OCI-LY3 (cell line): ENCODE results near the gene CPOX.
"Not testable (repeated sequence)": the region's sequence is repeated elsewhere in the genome, so short reads cannot be mapped to it uniquely, and the experiment has no call there.

ENCODE experiments used
- H2AFZ ChIP-seq: fragments of 200-600, 300-600 bp; shearing (Covaris generic); 2 replicates; pipeline ENCODE4 v1.6.0; 2014; ENCODE audit warnings: antibody characterized with exemption, low read depth, low read length
- H3K27ac ChIP-seq: fragments of 200-600, 300-600 bp; sonication (generic); 2 replicates; pipeline ENCODE4 v1.5.1; 2014; ENCODE audit warnings: mild to moderate bottlenecking, low read length, moderate library complexity, mixed read lengths
- H3K27me3 ChIP-seq: fragments of 200-600, 300-600 bp; sonication (generic); 2 replicates; pipeline ENCODE4 v1.6.1; 2014; ENCODE audit warnings: low read depth, low read length, mixed read lengths
- H3K36me3 ChIP-seq: fragments of 200-600, 300-600 bp; sonication (generic); replicated peaks from 2 replicates; pipeline ENCODE3; 2014; ENCODE audit warnings: low read depth, low read length, mixed read lengths
- H3K4me1 ChIP-seq: fragments of 300-600, 200-600 bp; sonication (generic); 2 replicates; pipeline ENCODE4 v1.6.1; 2014; ENCODE audit warnings: low read length, mixed read lengths
- H3K4me2 ChIP-seq: fragments of 200-600, 300-600 bp; sonication (generic); 2 replicates; pipeline ENCODE4 v1.6.1; 2014; ENCODE audit warnings: low read length, mixed read lengths
- H3K4me3 ChIP-seq: fragments of 300-600, 200-600 bp; sonication (generic); 2 replicates; pipeline ENCODE4 v1.5.1; 2014; ENCODE audit warnings: antibody characterized with exemption, mild to moderate bottlenecking, low read length, moderate library complexity
- H3K79me2 ChIP-seq: fragments of 300-600, 200-600 bp; shearing (Covaris generic); 2 replicates; pipeline ENCODE4 v1.6.1; 2014; ENCODE audit warnings: mild to moderate bottlenecking, low read length, mixed read lengths
- H3K9ac ChIP-seq: fragments of 300-600, 200-600 bp; shearing (Covaris generic); 2 replicates; pipeline ENCODE4 v1.6.0; 2014; ENCODE audit warnings: mild to moderate bottlenecking, low read length, moderate library complexity
- H3K9me3 ChIP-seq: fragments of 200-600, 300-600 bp; shearing (Covaris generic); 2 replicates; pipeline ENCODE4 v1.6.1; 2014; ENCODE audit warnings: low read length, mixed read lengths; ENCODE audit not compliant: insufficient read depth
- H4K20me1 ChIP-seq: fragments of 200-600, 300-600 bp; sonication (generic); 2 replicates; pipeline ENCODE4 v1.6.1; 2016; ENCODE audit warnings: low read length, mixed read lengths; ENCODE audit not compliant: insufficient read depth
- EZH2phosphoT487 ChIP-seq: fragments of 200-600 bp; shearing (Covaris generic); IDR thresholded peaks from 2 replicates; pipeline ENCODE4 v1.6.1; 2018; ENCODE audit warnings: antibody characterized with exemption, mixed run types, low read depth
- TF ChIP-seq, protein P1 (sequence below): fragments of 200-600, 300-600 bp; sonication (generic); IDR thresholded peaks from 2 replicates; pipeline ENCODE4 v1.5.1; 2014; ENCODE audit warnings: antibody characterized with exemption, low read length, low read depth

CPOX gene

DNA sequence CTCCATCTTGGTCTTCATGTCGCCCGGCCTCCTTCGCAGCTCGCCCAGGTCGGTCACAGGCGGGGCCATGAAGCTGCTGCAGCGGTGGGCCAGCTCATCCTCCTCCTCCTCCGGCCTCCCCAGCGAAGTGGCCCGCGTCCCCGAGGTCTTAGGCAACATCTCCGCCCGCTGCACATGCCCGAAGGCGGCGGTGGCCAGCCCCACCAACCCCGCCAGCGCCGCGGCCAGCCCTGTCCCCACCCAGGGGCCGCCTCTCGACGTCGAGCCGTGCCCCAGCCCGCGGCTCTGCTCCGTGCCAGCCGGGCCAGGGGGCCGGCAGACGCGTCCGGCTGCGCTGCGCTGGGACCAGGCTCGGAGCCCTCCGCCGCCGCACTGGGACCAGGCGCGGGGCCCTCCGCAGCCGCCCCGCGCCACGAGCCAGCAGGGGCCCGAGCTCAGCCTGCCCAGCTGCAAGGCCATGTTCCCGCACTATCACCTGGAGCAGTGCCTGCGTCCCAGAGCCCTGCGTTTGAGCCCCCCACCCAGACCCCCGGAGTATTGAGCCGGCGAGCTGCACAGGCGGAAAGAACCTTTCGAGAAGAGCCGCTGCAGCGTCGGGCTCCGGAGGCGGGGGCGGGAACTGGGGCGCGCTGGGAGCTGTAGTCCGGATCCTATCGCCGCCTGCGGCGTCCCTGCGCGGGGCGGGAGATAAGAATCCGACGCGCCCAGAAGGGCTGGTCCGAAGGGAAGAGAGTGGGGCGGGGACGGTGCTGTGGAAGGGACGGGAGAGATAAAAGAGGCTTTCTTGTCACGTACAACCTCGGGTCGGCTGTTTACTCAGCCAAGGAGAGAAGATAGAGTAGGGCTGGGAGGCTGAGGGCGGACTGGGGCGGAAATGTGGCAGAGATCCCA, at the start of gene CPOX:
TSS of gene CPOX (minus strand) at position 566 of the 891 bp plus-strand sequence. CDS start at position 459, 107 bp downstream.
- Histone ChIP-seq H3K9ac (peak within 1 kb of the TSS; percentile 72), H3K4me3 (peak within 1 kb of the TSS; percentile 90), H3K27ac (no peak within 1 kb of the TSS), H3K4me1 (peaks cover 13% of the 10 kb centered on the region), H4K20me1 (no peaks in the 10 kb centered on the region), H3K36me3 (no peaks in the 10 kb centered on the region), H2AFZ (peak within 1 kb of the TSS; percentile 99), H3K79me2 (no peaks in the 10 kb centered on the region), H3K9me3 (no peaks in the 10 kb centered on the region), H3K27me3 (peaks cover 10% of the 10 kb centered on the region; the same call in 1 of the 2 replicates), H3K4me2 (peak within 1 kb of the TSS; percentile 90)
- TF ChIP-seq EZH2phosphoT487: no peak
- TF ChIP-seq, protein P1, sequence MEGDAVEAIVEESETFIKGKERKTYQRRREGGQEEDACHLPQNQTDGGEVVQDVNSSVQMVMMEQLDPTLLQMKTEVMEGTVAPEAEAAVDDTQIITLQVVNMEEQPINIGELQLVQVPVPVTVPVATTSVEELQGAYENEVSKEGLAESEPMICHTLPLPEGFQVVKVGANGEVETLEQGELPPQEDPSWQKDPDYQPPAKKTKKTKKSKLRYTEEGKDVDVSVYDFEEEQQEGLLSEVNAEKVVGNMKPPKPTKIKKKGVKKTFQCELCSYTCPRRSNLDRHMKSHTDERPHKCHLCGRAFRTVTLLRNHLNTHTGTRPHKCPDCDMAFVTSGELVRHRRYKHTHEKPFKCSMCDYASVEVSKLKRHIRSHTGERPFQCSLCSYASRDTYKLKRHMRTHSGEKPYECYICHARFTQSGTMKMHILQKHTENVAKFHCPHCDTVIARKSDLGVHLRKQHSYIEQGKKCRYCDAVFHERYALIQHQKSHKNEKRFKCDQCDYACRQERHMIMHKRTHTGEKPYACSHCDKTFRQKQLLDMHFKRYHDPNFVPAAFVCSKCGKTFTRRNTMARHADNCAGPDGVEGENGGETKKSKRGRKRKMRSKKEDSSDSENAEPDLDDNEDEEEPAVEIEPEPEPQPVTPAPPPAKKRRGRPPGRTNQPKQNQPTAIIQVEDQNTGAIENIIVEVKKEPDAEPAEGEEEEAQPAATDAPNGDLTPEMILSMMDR: no peak

DNA sequence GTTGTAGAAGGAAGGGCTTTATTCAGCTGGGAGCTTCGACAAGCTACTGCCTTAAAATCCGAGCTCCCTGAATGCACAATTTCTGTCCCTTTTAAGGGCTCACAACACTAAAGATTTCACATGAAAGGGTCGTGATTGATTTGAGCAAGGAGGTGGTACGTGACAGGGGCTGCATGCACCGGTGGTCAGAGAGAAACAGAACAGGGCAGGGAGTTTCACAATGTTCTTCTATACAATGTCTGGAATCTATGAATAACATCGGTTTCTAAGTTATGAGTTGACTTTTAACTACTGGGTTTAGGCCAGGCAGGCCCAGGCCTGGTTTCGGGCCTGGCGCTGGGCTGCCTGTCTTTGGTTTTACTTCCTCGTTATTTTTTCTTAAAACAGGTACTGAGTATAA, 49.4 kb upstream of the CPOX start:
- peak overlapping the region; percentile 10; the same call in 1 of the 2 replicates for H3K9ac ChIP-seq
- peak overlapping the region; percentile 56 for H3K4me2 ChIP-seq
- H3K27me3 ChIP-seq: not testable (repeated sequence)

DNA sequence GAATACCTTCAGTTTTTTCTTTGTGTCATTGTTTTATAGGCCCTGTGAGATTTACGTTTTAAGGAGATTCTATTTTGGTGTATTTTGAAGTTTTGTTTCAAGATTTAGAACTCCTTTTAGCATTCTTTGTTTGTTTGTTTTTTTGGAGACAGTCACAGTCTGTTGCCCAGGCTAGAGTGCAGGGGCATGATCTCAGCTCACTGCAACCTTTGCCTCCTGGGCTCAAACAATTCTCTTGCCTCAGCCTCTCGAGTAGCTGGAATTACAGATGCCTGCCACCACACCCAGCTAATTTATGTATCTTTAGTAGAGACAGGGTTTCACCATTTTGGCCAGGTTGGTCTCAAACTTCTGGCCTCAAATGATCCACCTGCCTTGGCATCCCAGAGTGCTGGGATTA, 48.3 kb upstream of the CPOX start:
- H3K27me3 ChIP-seq, H3K4me3 ChIP-seq: not testable (repeated sequence)

More for the DNA sequence above, 49.4 kb upstream of the CPOX start:
- not testable (repeated sequence) for H3K9me3 ChIP-seq, H3K79me2 ChIP-seq, H3K36me3 ChIP-seq, H4K20me1 ChIP-seq
- H3K4me1 ChIP-seq: peaks cover 36% of the 10 kb centered on the region
- peak overlapping the region; percentile 18; the same call in 1 of the 2 replicates for H3K4me3 ChIP-seq
- H2AFZ ChIP-seq: peak overlapping the region; percentile 75; the same call in 1 of the 2 replicates
- peak overlapping the region; percentile 66 for H3K27ac ChIP-seq

DNA sequence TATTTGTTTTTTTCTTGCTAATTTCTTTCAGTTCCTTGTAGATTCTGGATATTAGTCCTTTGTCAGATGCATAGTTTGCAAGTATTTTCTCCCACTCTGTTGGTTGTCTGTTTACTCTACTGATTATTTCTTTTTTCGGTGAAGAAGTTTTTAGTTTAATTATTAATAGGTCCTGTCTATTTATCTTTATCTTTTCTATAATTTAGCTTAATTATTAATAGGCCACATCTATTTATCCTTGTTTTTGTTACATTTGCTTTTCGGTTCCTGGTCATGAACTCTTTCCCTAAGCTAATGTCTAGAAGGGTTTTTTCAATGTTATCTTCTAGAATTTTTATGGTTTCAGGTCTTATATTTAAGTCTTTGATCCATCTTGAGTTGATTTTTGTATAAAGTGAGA, 45.1 kb upstream of the CPOX start:
- not testable (repeated sequence) for H3K4me3 ChIP-seq, H3K9me3 ChIP-seq, H3K4me2 ChIP-seq

More for the DNA sequence above, 48.3 kb upstream of the CPOX start:
- H3K36me3 ChIP-seq, H2AFZ ChIP-seq, H3K9ac ChIP-seq, H3K79me2 ChIP-seq, H3K9me3 ChIP-seq, H3K4me2 ChIP-seq, H4K20me1 ChIP-seq, H3K27ac ChIP-seq: not testable (repeated sequence)
- peaks cover 36% of the 10 kb centered on the region for H3K4me1 ChIP-seq

DNA sequence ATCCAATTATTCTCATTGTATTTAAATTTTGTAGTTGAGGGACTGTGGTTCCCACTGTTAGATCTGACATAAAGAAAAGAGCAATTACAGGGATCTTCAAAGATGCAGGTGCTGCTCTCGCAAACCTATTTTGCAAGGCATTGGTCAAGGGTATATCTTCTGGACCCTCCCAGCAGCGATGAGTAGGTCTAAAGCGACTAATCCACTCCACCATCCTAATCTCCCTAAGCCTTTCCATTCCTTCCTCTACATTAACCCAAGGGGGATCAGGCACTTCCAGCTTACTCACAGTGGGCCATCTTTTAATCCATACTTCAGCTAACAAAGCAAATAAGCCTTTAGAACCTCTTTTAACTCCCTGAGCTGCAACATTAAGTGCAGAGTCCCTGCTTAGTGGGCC, 37.0 kb upstream of the CPOX start:
- Histone ChIP-seq H3K4me2 (no peak overlapping the region), H3K4me3 (no peak overlapping the region), H3K27ac (no peak overlapping the region), H3K27me3 (no peaks in the 10 kb centered on the region), H3K9me3 (no peaks in the 10 kb centered on the region), H4K20me1 (no peaks in the 10 kb centered on the region), H3K79me2 (no peaks in the 10 kb centered on the region), H2AFZ (no peak overlapping the region), H3K9ac (no peak overlapping the region), H3K36me3 (no peaks in the 10 kb centered on the region), H3K4me1 (no peaks in the 10 kb centered on the region)
- TF ChIP-seq, protein P1: no peak
- TF ChIP-seq EZH2phosphoT487: no peak

More for the DNA sequence above, 45.1 kb upstream of the CPOX start:
- not testable (repeated sequence) for H3K27me3 ChIP-seq, H3K36me3 ChIP-seq, H3K27ac ChIP-seq, H2AFZ ChIP-seq, H3K9ac ChIP-seq, H4K20me1 ChIP-seq, H3K79me2 ChIP-seq
- H3K4me1 ChIP-seq: peaks cover 18% of the 10 kb centered on the region
